HepG2 (cell line): Measurements from ENCODE around the gene NUDT8. TPM values are rescaled to one million over a fixed set of nuclear protein-coding genes. Genes with fewer than 3 reads are reported as not detected.

Experiments used
- ATAC-seq: fragments of 200-7000 bp; cut with Tn5 transposase; 3 replicates; pipeline ENCODE4 v1.9.1; 2020; ENCODE audit warnings: mild to moderate bottlenecking, moderate library complexity
- BruUV-seq: library from RNA; stranded (reverse); fragments of 400-500 nt; replicated peaks from 2 replicates; lab custom pipeline; 2021; lab: Mats Ljungman, UMichigan
- CTCF ChIA-PET: fragments of 300-600 bp; formaldehyde crosslinking; extraction: SDS; loops from one replicate; lab custom pipeline; 2021; ENCODE audit warnings: low total read pairs, inconsistent platforms, low intra/inter-chr PET ratio; lab: Yijun Ruan, JAX
- POLR2A ChIA-PET: fragments of 350-600 bp; sonication (Branson Sonifier 250); formaldehyde crosslinking; loops from one replicate; lab custom pipeline; 2020; ENCODE audit warnings: antibody characterized with exemption, inconsistent platforms; lab: Yijun Ruan, JAX
- DNase-seq: peaks from one replicate; pipeline ENCODE4 v3.0.0-alpha.2; 2015; ENCODE audit warnings: low spot score
- FAIRE-seq: peaks from 3 replicates; lab custom pipeline; 2011; peaks lifted over from hg19 to GRCh38; lab: Jason Lieb, UNC
- H2AFZ ChIP-seq: one replicate; pipeline ENCODE4 v1.6.1; 2011; ENCODE audit warnings: low read length, inconsistent platforms
- H3K27ac ChIP-seq: fragments of 300-600 bp; 3 replicates; pipeline ENCODE4 v1.8.0; 2011; ENCODE audit warnings: mixed run types, mild to moderate bottlenecking, mixed read lengths, low read length, inconsistent platforms; ENCODE audit not compliant: insufficient read depth; ENCODE audit errors: extremely low read length
- H3K27me3 ChIP-seq, 2 experiments: fragments of 200-600 bp in 1 of 2; 2 replicates in 1 of 2; 3 replicates in 1 of 2; pipeline versions ENCODE4 v1.6.0 to v1.8.0; 2011; ENCODE audit warnings: low read length in 2 of 2, mild to moderate bottlenecking in 2 of 2, moderate library complexity in 2 of 2, inconsistent platforms in 1 of 2; ENCODE audit not compliant: insufficient read depth in 2 of 2, control insufficient read depth in 1 of 2
- H3K36me3 ChIP-seq, 2 experiments: fragments of 200-600 bp in 1 of 2; replicated peaks in 1 of 2; 2 replicates in 1 of 2; 3 replicates in 1 of 2; pipeline versions ENCODE4 v1.5.1 to v1.8.0; 2011; ENCODE audit warnings: low read length in 2 of 2, inconsistent platforms in 1 of 2; ENCODE audit not compliant: insufficient read depth in 2 of 2, control insufficient read depth in 1 of 2
- H3K4me1 ChIP-seq: 2 replicates; pipeline ENCODE4 v1.5.1; 2012; ENCODE audit warnings: low read length, inconsistent platforms; ENCODE audit not compliant: insufficient read depth
- H3K4me2 ChIP-seq: 2 replicates; pipeline ENCODE4 v1.6.0; 2011; ENCODE audit warnings: low read depth, low read length, inconsistent platforms
- H3K4me3 ChIP-seq, 3 experiments: fragments of 200-600 bp in 1 of 3; sonication (generic), shearing (Covaris generic) in 1 of 3; replicated peaks in 1 of 3; 2 replicates each; pipeline ENCODE4 v1.5.1; 2011 to 2016; ENCODE audit warnings: low read length in 3 of 3, inconsistent platforms in 2 of 3, low read depth in 2 of 3, mild to moderate bottlenecking in 2 of 3, control low read depth in 1 of 3, mixed read lengths in 1 of 3; ENCODE audit not compliant: insufficient read depth in 1 of 3
- H3K79me2 ChIP-seq: one replicate; pipeline ENCODE4 v1.6.1; 2011; ENCODE audit warnings: low read length, inconsistent platforms; ENCODE audit not compliant: insufficient read depth
- H3K9ac ChIP-seq: 2 replicates; pipeline ENCODE4 v1.6.0; 2011; ENCODE audit warnings: mild to moderate bottlenecking, low read depth, low read length, inconsistent platforms; ENCODE audit not compliant: insufficient read depth
- H3K9me3 ChIP-seq: 2 replicates; pipeline ENCODE4 v1.5.1; 2012; ENCODE audit warnings: mild to moderate bottlenecking, low read length
- H4K20me1 ChIP-seq: 2 replicates; pipeline ENCODE4 v1.6.0; 2011; ENCODE audit warnings: inconsistent platforms, mild to moderate bottlenecking, low read length, moderate library complexity; ENCODE audit not compliant: insufficient read depth
- DZIP1 ChIP-seq: sonication (generic); formaldehyde crosslinking; IDR thresholded peaks from 2 replicates; pipeline ENCODE4 v1.5.0; 2020; ENCODE audit warnings: mild to moderate bottlenecking, missing genetic modification reagents
- PRDM15 ChIP-seq: sonication (generic); formaldehyde crosslinking; IDR thresholded peaks from 2 replicates; pipeline ENCODE4 v1.4.0; 2020; ENCODE audit warnings: missing genetic modification reagents
- SAFB2 ChIP-seq: sonication (generic); formaldehyde crosslinking; IDR thresholded peaks from 2 replicates; pipeline ENCODE4 v1.5.1; 2020; ENCODE audit warnings: missing genetic modification reagents, low read depth, mild to moderate bottlenecking, borderline replicate concordance
- SRF ChIP-seq: IDR thresholded peaks from 2 replicates; pipeline ENCODE4 v1.6.1; 2011; ENCODE audit warnings: mild to moderate bottlenecking, low read depth, low read length, moderate library complexity
- TRIM24 ChIP-seq: sonication (generic); formaldehyde crosslinking; IDR thresholded peaks from 2 replicates; pipeline ENCODE4 v1.8.0; 2022; ENCODE audit warnings: mild to moderate bottlenecking, missing genetic modification reagents
- ZBTB8A ChIP-seq: sonication (generic); formaldehyde crosslinking; IDR thresholded peaks from 2 replicates; pipeline ENCODE4 v1.4.0; 2020; ENCODE audit warnings: mild to moderate bottlenecking, low read depth, missing genetic modification reagents, borderline replicate concordance
- ZNF251 ChIP-seq: sonication (generic); formaldehyde crosslinking; IDR thresholded peaks from 2 replicates; pipeline ENCODE4 v1.9.0; 2021; ENCODE audit warnings: mild to moderate bottlenecking, missing genetic modification reagents
- ZNF557 ChIP-seq: sonication (generic); formaldehyde crosslinking; IDR thresholded peaks from 2 replicates; pipeline ENCODE4 v1.4.0; 2020; ENCODE audit warnings: missing genetic modification reagents
- ZNF703 ChIP-seq: sonication (generic); formaldehyde crosslinking; IDR thresholded peaks from 2 replicates; pipeline ENCODE4 v1.5.1; 2020; ENCODE audit warnings: missing genetic modification reagents, mild to moderate bottlenecking, moderate library complexity, borderline replicate concordance
- ZNF816 ChIP-seq: sonication (generic); formaldehyde crosslinking; IDR thresholded peaks from 2 replicates; pipeline ENCODE4 v1.8.0; 2022; ENCODE audit warnings: missing genetic modification reagents, mild to moderate bottlenecking, borderline replicate concordance
- WGBS: methylation state at CpG from one replicate; pipeline ENCODE4 v1.1.6; 2017; ENCODE audit warnings: low lambda C conversion rate; 5-methylcytosine and 5-hydroxymethylcytosine counted together
- in situ Hi-C: cut with HindIII; loops from 2 replicates; pipeline ENCODE4 v1.10.0; 2017; ENCODE audit warnings: low pct_unique_long_range_greater_than_20kb; ENCODE audit not compliant: extremely low pct_ligation_motif_present
- intact Hi-C: fragments of 100-400 bp; cut with micrococcal nuclease; formaldehyde crosslinking; loops from one replicate; pipeline ENCODE4 v1.10.0; 2022; ENCODE audit not compliant: unreplicated experiment
- polyA plus RNA-seq, 8 experiments: library from polyadenylated mRNA; depleted of rRNA in 3 of 8; stranded (reverse) in 7 of 8; unstranded in 1 of 8; fragments of >200 nt; fragmentation: Illumina TruSeq in 4 of 8; extraction: Trizol in 4 of 8; gene quantifications; 2 replicates each; pipeline versions ENCODE4 v1.2.1 to v1.2.3, GENCODE V29; 2011 to 2016; ENCODE audit warnings: low read depth in 4 of 8, missing spikeins in 1 of 8, mixed read lengths in 1 of 8; ENCODE audit not compliant: insufficient read depth in 1 of 8
- total RNA-seq, 5 experiments: library from RNA; depleted of rRNA; stranded (reverse); fragments of >200 nt; fragmentation: Illumina TruSeq; extraction: Trizol; gene quantifications; 2 replicates each; pipeline ENCODE4 v1.2.3, GENCODE V29; 2016; ENCODE audit warnings: low read depth in 1 of 5
- TF ChIP-seq, protein P1 (sequence below): sonication (generic); formaldehyde crosslinking; conservative IDR thresholded peaks from 2 replicates; pipeline ENCODE4 v1.5.0; 2020; ENCODE audit warnings: missing genetic modification reagents
- TF ChIP-seq, protein P2 (sequence below): sonication (generic); formaldehyde crosslinking; IDR thresholded peaks from 2 replicates; pipeline ENCODE4 v1.5.1; 2020; ENCODE audit warnings: missing genetic modification reagents, mild to moderate bottlenecking, borderline replicate concordance

NUDT8 gene
- total and polyA plus RNA-seq, 2 of the 13 experiments (the other 11 are each of a cell fraction or from before 2014, with no cell fraction given) = 6.7 to 25.8 TPM

GRCh38 chr11:67583247-67584204, 46.2 kb downstream of the NUDT8 start, which contains the start of gene GSTP1:
GSTP1 (plus strand) TSS chr11:67583812; CDS start chr11:67583844, 32 bp downstream.
- no peak within 1 kb of the TSS; the same call in 1 of the 2 replicates for H3K9ac ChIP-seq
- FAIRE-seq = no peak
- DNase-seq = no peak
- no peak within 1 kb of the TSS for H2AFZ ChIP-seq
- H3K27me3 ChIP-seq = peaks cover 0 to 5% of the 10 kb centered on the region in 2 experiments; a peak in 1 of 5 replicates
- ChIA-PET CTCF (no interaction called here), POLR2A (no interaction called here)
- H3K36me3 ChIP-seq = no peaks in the 10 kb centered on the region
- no peaks in the 10 kb centered on the region for H4K20me1 ChIP-seq
- peaks cover 44% of the 10 kb centered on the region for H3K4me1 ChIP-seq
- BruUV-seq = no TSS peak
- in situ Hi-C loops (no loop called here), intact Hi-C loops (no loop called here)
- H3K9me3 ChIP-seq = no peaks in the 10 kb centered on the region
- H3K4me2 ChIP-seq = no peak within 1 kb of the TSS
- ATAC-seq = no peak
- no peak within 1 kb of the TSS for H3K27ac ChIP-seq
- H3K79me2 ChIP-seq = no peaks in the 10 kb centered on the region
- H3K4me3 ChIP-seq = no peak within 1 kb of the TSS
- WGBS = 92% methylated on average over 54 of the region's 81 CpGs
- TF ChIP-seq ZNF557 (no peak), DZIP1 (CRISPR knock-in tag) (no peak), TRIM24 (CRISPR knock-in tag) (no peak), ZNF816 (CRISPR knock-in tag) (no peak), ZBTB8A (CRISPR knock-in tag) (no peak), PRDM15 (CRISPR knock-in tag) (no peak), SRF (no peak), ZNF251 (CRISPR knock-in tag) (no peak), ZNF703 (CRISPR knock-in tag) (no peak), SAFB2 (CRISPR knock-in tag) (no peak)
- TF ChIP-seq, protein P1, sequence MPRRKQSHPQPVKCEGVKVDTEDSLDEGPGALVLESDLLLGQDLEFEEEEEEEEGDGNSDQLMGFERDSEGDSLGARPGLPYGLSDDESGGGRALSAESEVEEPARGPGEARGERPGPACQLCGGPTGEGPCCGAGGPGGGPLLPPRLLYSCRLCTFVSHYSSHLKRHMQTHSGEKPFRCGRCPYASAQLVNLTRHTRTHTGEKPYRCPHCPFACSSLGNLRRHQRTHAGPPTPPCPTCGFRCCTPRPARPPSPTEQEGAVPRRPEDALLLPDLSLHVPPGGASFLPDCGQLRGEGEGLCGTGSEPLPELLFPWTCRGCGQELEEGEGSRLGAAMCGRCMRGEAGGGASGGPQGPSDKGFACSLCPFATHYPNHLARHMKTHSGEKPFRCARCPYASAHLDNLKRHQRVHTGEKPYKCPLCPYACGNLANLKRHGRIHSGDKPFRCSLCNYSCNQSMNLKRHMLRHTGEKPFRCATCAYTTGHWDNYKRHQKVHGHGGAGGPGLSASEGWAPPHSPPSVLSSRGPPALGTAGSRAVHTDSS (CRISPR knock-in tag) = no peak
- TF ChIP-seq, protein P2, sequence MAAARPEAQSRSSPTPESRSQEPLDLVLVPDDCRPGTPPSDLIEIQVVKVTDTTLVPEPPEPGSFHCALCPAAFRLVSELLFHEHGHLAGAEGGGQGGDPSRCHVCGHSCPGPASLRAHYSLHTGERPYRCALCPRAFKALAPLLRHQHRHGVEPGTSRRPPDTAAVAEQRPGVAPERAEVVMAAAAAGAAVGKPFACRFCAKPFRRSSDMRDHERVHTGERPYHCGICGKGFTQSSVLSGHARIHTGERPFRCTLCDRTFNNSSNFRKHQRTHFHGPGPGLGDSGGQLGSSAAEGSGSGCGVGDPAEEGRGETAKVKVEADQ (CRISPR knock-in tag) = no peak
